ENCODE measurements around the gene RAMAC. TPM values are rescaled to one million over a fixed set of nuclear protein-coding genes. Genes with fewer than 3 reads are reported as not detected.
"Not testable (repeated sequence)": the region's sequence is repeated elsewhere in the genome, so short reads cannot be mapped to it uniquely, and the experiment has no call there.

RAMAC gene
- total RNA-seq (10 to 100 TPM; 11.0 to 17.0 (median 14.9) TPM), polyA plus RNA-seq (10 to 100 TPM; 13.9 to 25.5 TPM)
- long read RNA-seq, donor 1, transcript RAMAC-201 (4 exons, 1,568 nt): major isoform, 17 of 22 reads
- long read RNA-seq, donor 1, partial matches to known transcripts: 0 of 22 reads
- long read RNA-seq, donor 1, other reads (novel, unspliced or antisense): 5 of 22 reads
- long read RNA-seq, donor 2, transcript RAMAC-201 (4 exons, 1,568 nt): major isoform, 43 of 44 reads
- long read RNA-seq, donor 2, partial matches to known transcripts: 0 of 44 reads
- long read RNA-seq, donor 2, other reads (novel, unspliced or antisense): 1 of 44 reads
- long read RNA-seq, donor 3, transcript RAMAC-201 (4 exons, 1,568 nt): major isoform, 18 of 19 reads
- long read RNA-seq, donor 3, partial matches to known transcripts: 0 of 19 reads
- long read RNA-seq, donor 3, other reads (novel, unspliced or antisense): 1 of 19 reads

GRCh38 chr15:82985688-82986441 is at the start of gene RAMAC:
RAMAC (plus strand) TSS chr15:82986210; CDS start chr15:82989019, 2,809 bp downstream.
- Histone ChIP-seq H3K27me3 (no peaks in the 10 kb centered on the region), H3K4me3 (peak within 1 kb of the TSS; percentile 53 to 98 (median 79)), H3K27ac (peak within 1 kb of the TSS; percentile 21 to 87 (median 78)), H3K4me1 (peaks cover 0 to 20% (median 15%) of the 10 kb centered on the region in 12 donors), H3K9me3 (no peaks in the 10 kb centered on the region), H3K36me3 (peaks cover 0 to 28% (median 22%) of the 10 kb centered on the region in 9 donors)
- TF ChIP-seq POLR2A (IDR thresholded peaks at IDR 0.05) (peak in 1 of 2 donors; percentile 49), CTCF (IDR thresholded peaks at IDR 0.05) (no peak)
- WGBS, 4 donors: 1 to 4% (median 2%) methylated on average over 40 to 45 of the region's 45 CpGs
- peak; percentile 91 to 96 (median 93) for DNase-seq
- intact Hi-C loops (cut with DNase I): loop anchor here in 7 of 10 donors (5.0 to 10.0 kb wide), 4 partner anchors 129 to 231 kb away; no protein-coding TSS in a partner anchor
- peak; percentile 89 to 98 (median 98) for ATAC-seq

- WGBS, 4 donors: 59 to 67% (median 65%) methylated on average over 4 of the region's 4 CpGs
- Histone ChIP-seq H3K4me1 (peaks cover 0 to 4% (median 0%) of the 10 kb centered on the region in 12 donors), H3K27me3 (no peaks in the 10 kb centered on the region), H3K27ac (no peak overlapping the region), H3K4me3 (no peak overlapping the region), H3K36me3 (no peaks in the 10 kb centered on the region), H3K9me3 (no peaks in the 10 kb centered on the region)
- no peak for TF ChIP-seq CTCF (IDR thresholded peaks at IDR 0.05)
- TF ChIP-seq POLR2A (IDR thresholded peaks at IDR 0.05): no peak
- DNase-seq: no peak
- no peak for ATAC-seq
- intact Hi-C loops (cut with DNase I): loop anchor here in 1 of 10 donors (10.0 kb wide), 1 partner anchor 62 kb away; no protein-coding TSS in a partner anchor
Measured at GRCh38 chr15:82936966-82937711, 48.9 kb upstream of the RAMAC start.

- H3K36me3 ChIP-seq: no peaks in the 10 kb centered on the region
- intact Hi-C loops (cut with DNase I): loop anchor here in 1 of 10 donors (10.0 kb wide), 1 partner anchor 63 kb away; no protein-coding TSS in a partner anchor
- no peak for DNase-seq
- WGBS, 4 donors: 77 to 90% (median 84%) methylated on average over 5 of the region's 5 CpGs
- no peak for ATAC-seq
- H3K27ac ChIP-seq: no peak overlapping the region
- H3K9me3 ChIP-seq: no peaks in the 10 kb centered on the region
- H3K27me3 ChIP-seq: no peaks in the 10 kb centered on the region
- H3K4me1 ChIP-seq: peaks cover 0 to 4% (median 0%) of the 10 kb centered on the region in 12 donors
- TF ChIP-seq CTCF (IDR thresholded peaks at IDR 0.05) (no peak), POLR2A (IDR thresholded peaks at IDR 0.05) (no peak)
- no peak overlapping the region for H3K4me3 ChIP-seq
Measured at GRCh38 chr15:82937712-82938058, 48.3 kb upstream of the RAMAC start.

GRCh38 chr15:82939678-82940077 is 46.3 kb upstream of the RAMAC start:
- DNase-seq, H3K36me3 ChIP-seq, ATAC-seq, H3K27me3 ChIP-seq, H3K27ac ChIP-seq, H3K4me1 ChIP-seq, H3K4me3 ChIP-seq, H3K9me3 ChIP-seq: not testable (repeated sequence)
- WGBS, 4 donors: 92 to 96% (median 95%) methylated on average over 6 of the region's 6 CpGs
- intact Hi-C loops (cut with DNase I): loop anchor here in 1 of 10 donors (10.0 kb wide), 1 partner anchor 65 kb away; no protein-coding TSS in a partner anchor
